Neuronal stem cell (in vitro differentiated cells): ENCODE data around the gene IMMP2L.

Experiments used
- DNase-seq: peaks from one replicate; pipeline ENCODE4 v3.0.0-alpha.2; 2013; ENCODE audit warnings: low spot score
- H2AFZ ChIP-seq: one replicate; pipeline ENCODE4 v1.6.1; 2013; ENCODE audit warnings: mild to moderate bottlenecking, low read length, inconsistent platforms
- H2AK5ac ChIP-seq: 2 replicates; pipeline ENCODE4 v1.6.1; 2013; ENCODE audit warnings: low read depth, mild to moderate bottlenecking, inconsistent platforms, low read length, moderate library complexity, mixed read lengths
- H2BK120ac ChIP-seq: 2 replicates; pipeline ENCODE4 v1.6.1; 2013; ENCODE audit warnings: low read depth, mild to moderate bottlenecking, inconsistent platforms, low read length, moderate library complexity, mixed read lengths
- H2BK12ac ChIP-seq: one replicate; pipeline ENCODE4 v1.6.1; 2013; ENCODE audit warnings: low read length, inconsistent platforms
- H2BK15ac ChIP-seq: 2 replicates; pipeline ENCODE4 v1.6.1; 2013; ENCODE audit warnings: mild to moderate bottlenecking, low read length, inconsistent platforms, mixed read lengths
- H2BK5ac ChIP-seq: one replicate; pipeline ENCODE4 v1.6.1; 2013; ENCODE audit warnings: inconsistent platforms, mild to moderate bottlenecking, low read length, moderate library complexity
- H3K14ac ChIP-seq: one replicate; pipeline ENCODE4 v1.6.1; 2013; ENCODE audit warnings: low read length, inconsistent platforms
- H3K18ac ChIP-seq: 2 replicates; pipeline ENCODE4 v1.6.1; 2013; ENCODE audit warnings: low read length, inconsistent platforms
- H3K23ac ChIP-seq: 2 replicates; pipeline ENCODE4 v1.6.1; 2013; ENCODE audit warnings: low read depth, mild to moderate bottlenecking, mixed read lengths, low read length, inconsistent platforms; ENCODE audit not compliant: poor library complexity
- H3K27ac ChIP-seq: replicated peaks from 3 replicates; pipeline ENCODE4 v1.5.1; 2013; ENCODE audit warnings: low read length, inconsistent platforms
- H3K27me3 ChIP-seq, 3 experiments: 2 replicates each; pipeline ENCODE4 v1.6.1; 2013; ENCODE audit warnings: low read length in 3 of 3, mild to moderate bottlenecking in 2 of 3, inconsistent platforms in 1 of 3, low read depth in 1 of 3, mixed read lengths in 1 of 3, moderate library complexity in 1 of 3; ENCODE audit not compliant: control insufficient read depth in 3 of 3, insufficient read depth in 3 of 3
- H3K36me3 ChIP-seq, 2 donors: replicated peaks in 1 of 2; 2 replicates each; pipeline ENCODE4 v1.6.1; 2013; ENCODE audit warnings: low read length in 2 of 2; ENCODE audit not compliant: control insufficient read depth in 2 of 2, insufficient read depth in 2 of 2
- H3K4ac ChIP-seq: 2 replicates; pipeline ENCODE4 v1.6.1; 2013; ENCODE audit warnings: inconsistent platforms, mild to moderate bottlenecking, low read length, moderate library complexity
- H3K4me1 ChIP-seq, 2 donors: 1 replicate in 1 of 2; 2 replicates in 1 of 2; pipeline ENCODE4 v1.6.1; 2013; ENCODE audit warnings: low read length in 2 of 2, low read depth in 1 of 2; ENCODE audit not compliant: control insufficient read depth in 2 of 2, insufficient read depth in 1 of 2
- H3K4me2 ChIP-seq: one replicate; pipeline ENCODE4 v1.6.1; 2013; ENCODE audit warnings: mild to moderate bottlenecking, low read length, inconsistent platforms; ENCODE audit not compliant: insufficient read depth, poor library complexity, severe bottlenecking
- H3K4me3 ChIP-seq, 2 donors: 2 replicates each; pipeline ENCODE4 v1.5.1; 2013; ENCODE audit warnings: low read length in 2 of 2, mild to moderate bottlenecking in 2 of 2, inconsistent platforms in 1 of 2, moderate library complexity in 1 of 2
- H3K79me1 ChIP-seq: one replicate; pipeline ENCODE4 v1.6.1; 2013; ENCODE audit warnings: low read depth, mild to moderate bottlenecking, inconsistent platforms, low read length, moderate library complexity
- H3K9ac ChIP-seq: one replicate; pipeline ENCODE4 v1.6.1; 2013; ENCODE audit warnings: mild to moderate bottlenecking, low read depth, low read length, inconsistent platforms; ENCODE audit not compliant: poor library complexity
- H3K9me3 ChIP-seq, 2 donors: replicated peaks in 1 of 2; 2 replicates each; pipeline versions ENCODE3 to v1.6.1; 2013; ENCODE audit warnings: low read length in 2 of 2, mild to moderate bottlenecking in 2 of 2, inconsistent platforms in 1 of 2, low read depth in 1 of 2, mixed read lengths in 1 of 2, moderate library complexity in 1 of 2; ENCODE audit not compliant: control insufficient read depth in 2 of 2, insufficient read depth in 1 of 2
- H4K8ac ChIP-seq: one replicate; pipeline ENCODE4 v1.6.1; 2013; ENCODE audit warnings: low read depth, mild to moderate bottlenecking, inconsistent platforms, low read length, moderate library complexity
- H4K91ac ChIP-seq: one replicate; pipeline ENCODE4 v1.6.1; 2013; ENCODE audit warnings: low read length, low read depth, mild to moderate bottlenecking, inconsistent platforms; ENCODE audit not compliant: poor library complexity
- WGBS, 2 donors: extraction: QIAGEN DNeasy Blood & Tissue Kit; methylation state at CpG; one replicate each; pipeline ENCODE4 v1.1.7; 2013; ENCODE audit warnings: missing lambda C conversion rate in 2 of 2, mixed read lengths in 1 of 2; ENCODE audit not compliant: insufficient read length in 2 of 2, insufficient replicate concordance in 1 of 2; ENCODE audit errors: extremely low coverage in 2 of 2; 5-methylcytosine and 5-hydroxymethylcytosine counted together

Gene IMMP2L

GRCh38 chr7:110988348-110988747 is 573.9 kb downstream of the IMMP2L start:
- no peak overlapping the region for H4K8ac ChIP-seq
- no peak overlapping the region for H2BK120ac ChIP-seq
- H3K4me1 ChIP-seq, result no peaks in the 10 kb centered on the region
- no peak overlapping the region for H3K14ac ChIP-seq
- H4K91ac ChIP-seq, result no peak overlapping the region
- no peaks in the 10 kb centered on the region for H3K79me1 ChIP-seq
- H3K23ac ChIP-seq, result no peak overlapping the region
- no peak overlapping the region for H3K27ac ChIP-seq
- H3K9me3 ChIP-seq, result no peaks in the 10 kb centered on the region
- no peak overlapping the region for H2BK15ac ChIP-seq
- H3K27me3 ChIP-seq, result no peaks in the 10 kb centered on the region
- no peak overlapping the region for H2AK5ac ChIP-seq
- WGBS, 2 donors, result no CpG with 5 or more reads among the region's 2 CpGs
- H2BK12ac ChIP-seq, result no peak overlapping the region
- H2BK5ac ChIP-seq, result no peak overlapping the region
- H3K4me3 ChIP-seq, result no peak overlapping the region
- H3K4me2 ChIP-seq, result no peak overlapping the region
- no peak for DNase-seq
- H3K18ac ChIP-seq, result no peak overlapping the region
- H3K9ac ChIP-seq, result no peak overlapping the region
- no peak overlapping the region for H2AFZ ChIP-seq
- H3K36me3 ChIP-seq, result no peaks in the 10 kb centered on the region
- no peak overlapping the region for H3K4ac ChIP-seq

- H3K4me2 ChIP-seq, result no peak overlapping the region
- H4K91ac ChIP-seq, result no peak overlapping the region
- DNase-seq, result no peak
- no peaks in the 10 kb centered on the region for H3K27me3 ChIP-seq
- WGBS, 2 donors, result no CpG with 5 or more reads among the region's 1 CpG
- no peak overlapping the region for H3K23ac ChIP-seq
- no peak overlapping the region for H3K27ac ChIP-seq
- H3K36me3 ChIP-seq, result no peaks in the 10 kb centered on the region
- H3K18ac ChIP-seq, result no peak overlapping the region
- no peak overlapping the region for H2BK12ac ChIP-seq
- H3K79me1 ChIP-seq, result no peaks in the 10 kb centered on the region
- no peak overlapping the region for H2AFZ ChIP-seq
- H4K8ac ChIP-seq, result no peak overlapping the region
- no peak overlapping the region for H2BK120ac ChIP-seq
- no peak overlapping the region for H3K9ac ChIP-seq
- H2AK5ac ChIP-seq, result no peak overlapping the region
- no peak overlapping the region for H3K14ac ChIP-seq
- no peaks in the 10 kb centered on the region for H3K4me1 ChIP-seq
- no peak overlapping the region for H2BK5ac ChIP-seq
- H3K9me3 ChIP-seq, result no peaks in the 10 kb centered on the region
- H3K4me3 ChIP-seq, result no peak overlapping the region
- no peak overlapping the region for H2BK15ac ChIP-seq
- H3K4ac ChIP-seq, result no peak overlapping the region
Observed at GRCh38 chr7:110987127-110987693, 575.1 kb downstream of the IMMP2L start.

- no peak overlapping the region for H3K27ac ChIP-seq
- no peak overlapping the region for H2BK120ac ChIP-seq
- no peaks in the 10 kb centered on the region for H3K27me3 ChIP-seq
- H3K79me1 ChIP-seq, result no peaks in the 10 kb centered on the region
- H4K91ac ChIP-seq, result no peak overlapping the region
- no peak overlapping the region for H4K8ac ChIP-seq
- no peak overlapping the region for H2BK15ac ChIP-seq
- no peak overlapping the region for H2AFZ ChIP-seq
- no peak overlapping the region for H2BK12ac ChIP-seq
- H3K4me2 ChIP-seq, result no peak overlapping the region
- H3K4me1 ChIP-seq, result no peaks in the 10 kb centered on the region
- no peak overlapping the region for H3K9ac ChIP-seq
- H3K14ac ChIP-seq, result no peak overlapping the region
- H3K9me3 ChIP-seq, result no peaks in the 10 kb centered on the region
- no peaks in the 10 kb centered on the region for H3K36me3 ChIP-seq
- H3K18ac ChIP-seq, result no peak overlapping the region
- H3K4ac ChIP-seq, result no peak overlapping the region
- no CpG with 5 or more reads among the region's 3 CpGs for WGBS, 2 donors
- H3K4me3 ChIP-seq, result no peak overlapping the region
- H2AK5ac ChIP-seq, result no peak overlapping the region
- H2BK5ac ChIP-seq, result no peak overlapping the region
- no peak for DNase-seq
- no peak overlapping the region for H3K23ac ChIP-seq
Observed at GRCh38 chr7:110983822-110984456, 578.4 kb downstream of the IMMP2L start.

- H2AFZ ChIP-seq, result no peak overlapping the region
- no peak overlapping the region for H3K4me2 ChIP-seq
- no CpG with 5 or more reads among the region's 4 CpGs for whole genome bisulfite sequencing, 2 donors
- no peaks in the 10 kb centered on the region for H3K27me3 ChIP-seq
- no peak for DNase-seq
- no peak overlapping the region for H3K4ac ChIP-seq
- H3K4me3 ChIP-seq, result no peak overlapping the region
- H3K79me1 ChIP-seq, result no peaks in the 10 kb centered on the region
- no peak overlapping the region for H3K23ac ChIP-seq
- no peak overlapping the region for H4K91ac ChIP-seq
- no peak overlapping the region for H2BK120ac ChIP-seq
- H2BK5ac ChIP-seq, result no peak overlapping the region
- H2BK15ac ChIP-seq, result no peak overlapping the region
- H3K36me3 ChIP-seq, result no peaks in the 10 kb centered on the region
- H3K27ac ChIP-seq, result no peak overlapping the region
- no peak overlapping the region for H3K9ac ChIP-seq
- no peak overlapping the region for H3K18ac ChIP-seq
- no peak overlapping the region for H2BK12ac ChIP-seq
- no peak overlapping the region for H2AK5ac ChIP-seq
- H3K4me1 ChIP-seq, result peaks cover 0 to 1% of the 10 kb centered on the region in 2 donors
- H3K14ac ChIP-seq, result no peak overlapping the region
- H3K9me3 ChIP-seq, result no peaks in the 10 kb centered on the region
- H4K8ac ChIP-seq, result no peak overlapping the region
Observed at GRCh38 chr7:110977127-110977737, 585.1 kb downstream of the IMMP2L start.
